GM23338 (cell line): ENCODE data around the gene MYOM1.

Experiments
- CREB1 ChIP-seq: fragments of 250-450 bp; sonication (Bioruptor Pico); IDR thresholded peaks from 2 replicates; pipeline ENCODE4 v1.5.0; 2020; ENCODE audit warnings: low read depth, mild to moderate bottlenecking, moderate library complexity
- CTCF ChIP-seq, 2 experiments: fragments of 200-600 bp in 1 of 2; sonication (generic) in 1 of 2; conservative IDR thresholded peaks; 2 replicates each; pipeline versions ENCODE4 v1.5.1 to v1.6.1; 2016 to 2017; ENCODE audit warnings: antibody characterized with exemption in 2 of 2, low read depth in 2 of 2, mild to moderate bottlenecking in 2 of 2, moderate library complexity in 1 of 2
- ETS1 ChIP-seq: IDR thresholded peaks from 2 replicates; pipeline ENCODE4 v1.6.1; 2016; ENCODE audit warnings: antibody characterized with exemption
- EZH2 ChIP-seq: fragments of 200-600 bp; sonication (generic); IDR thresholded peaks from one replicate; pipeline ENCODE4 v1.8.0; 2017; ENCODE audit warnings: antibody characterized with exemption, mild to moderate bottlenecking, low read depth; ENCODE audit not compliant: unreplicated experiment
- EZH2phosphoT487 ChIP-seq: fragments of 200-600 bp; sonication (generic); IDR thresholded peaks from one replicate; pipeline ENCODE4 v1.8.1; 2018; ENCODE audit warnings: antibody characterized with exemption; ENCODE audit not compliant: unreplicated experiment
- JUNB ChIP-seq: IDR thresholded peaks from one replicate; pipeline ENCODE4 v1.6.1; 2016; ENCODE audit warnings: antibody characterized with exemption; ENCODE audit not compliant: unreplicated experiment
- POLR2AphosphoS5 ChIP-seq: IDR thresholded peaks from 2 replicates; pipeline ENCODE4 v1.6.1; 2016; ENCODE audit warnings: antibody characterized with exemption, low read depth
- REST ChIP-seq: IDR thresholded peaks from one replicate; pipeline ENCODE4 v1.6.1; 2018; ENCODE audit warnings: antibody characterized with exemption; ENCODE audit not compliant: unreplicated experiment

GRCh38 chr18:3037423-3037915 lies 182.3 kb downstream of the MYOM1 start:
- TF ChIP-seq CTCF (conservative IDR thresholded peaks at IDR 0.05; ENCODE audit: low read depth in 2 of 2) (no peak), REST (no peak), EZH2phosphoT487 (no peak), EZH2 (no peak), CREB1 (CRISPR knock-in tag) (no peak), POLR2AphosphoS5 (no peak), JUNB (no peak), ETS1 (no peak)
